Calu3 (cell line): ENCODE results near the gene OR4N5. TPM values are rescaled to one million over a fixed set of nuclear protein-coding genes. Genes with fewer than 3 reads are reported as not detected.

Source experiments
- BruUV-seq: library from RNA; stranded (reverse); fragments of 400-500 nt; replicated peaks from 2 replicates; lab custom pipeline; 2021; lab: Mats Ljungman, UMichigan
- CTCF ChIA-PET: fragments of 300-600 bp; sonication (Branson Sonifier 250); formaldehyde crosslinking; loops from one replicate; lab custom pipeline; 2022; ENCODE audit warnings: antibody characterized with exemption; lab: Charles Lee
- DNase-seq: peaks from one replicate; pipeline ENCODE4 v3.0.0; 2022
- H3K27ac Mint-ChIP-seq: one replicate; pipeline ENCODE4 v1.8.0; 2022; ENCODE audit warnings: mixed read lengths; ENCODE audit not compliant: unreplicated experiment
- H3K27me3 Mint-ChIP-seq: one replicate; pipeline ENCODE4 v1.8.0; 2022; ENCODE audit warnings: mixed read lengths; ENCODE audit not compliant: unreplicated experiment
- H3K36me3 Mint-ChIP-seq: one replicate; pipeline ENCODE4 v1.8.0; 2022; ENCODE audit warnings: mild to moderate bottlenecking, moderate library complexity, mixed read lengths; ENCODE audit not compliant: insufficient read depth, unreplicated experiment
- H3K4me1 Mint-ChIP-seq: one replicate; pipeline ENCODE4 v1.8.0; 2022; ENCODE audit warnings: mild to moderate bottlenecking, low read depth, mixed read lengths; ENCODE audit not compliant: unreplicated experiment
- H3K4me3 Mint-ChIP-seq: one replicate; pipeline ENCODE4 v1.8.0; 2022; ENCODE audit warnings: mild to moderate bottlenecking, low read depth, moderate library complexity, mixed read lengths; ENCODE audit not compliant: unreplicated experiment
- H3K9me3 Mint-ChIP-seq: one replicate; pipeline ENCODE4 v1.8.0; 2022; ENCODE audit warnings: low read depth, mixed read lengths; ENCODE audit not compliant: unreplicated experiment
- intact Hi-C: fragments of 100-400 bp; cut with micrococcal nuclease; formaldehyde crosslinking; loops from one replicate; pipeline ENCODE4 v1.10.0; 2022; ENCODE audit not compliant: unreplicated experiment
- total RNA-seq: library from RNA; stranded (reverse); gene quantifications from 2 replicates; pipeline ENCODE4 v1.2.3, GENCODE V29; 2022
- TF ChIP-seq, protein P1 (sequence below): fragments of 200-600 bp; IDR thresholded peaks from one replicate; pipeline ENCODE4 v1.8.0; 2022; ENCODE audit warnings: antibody characterized with exemption; ENCODE audit not compliant: unreplicated experiment

The OR4N5 gene
- total RNA-seq, 1 experiment from 2014 or later: not detected

DNA sequence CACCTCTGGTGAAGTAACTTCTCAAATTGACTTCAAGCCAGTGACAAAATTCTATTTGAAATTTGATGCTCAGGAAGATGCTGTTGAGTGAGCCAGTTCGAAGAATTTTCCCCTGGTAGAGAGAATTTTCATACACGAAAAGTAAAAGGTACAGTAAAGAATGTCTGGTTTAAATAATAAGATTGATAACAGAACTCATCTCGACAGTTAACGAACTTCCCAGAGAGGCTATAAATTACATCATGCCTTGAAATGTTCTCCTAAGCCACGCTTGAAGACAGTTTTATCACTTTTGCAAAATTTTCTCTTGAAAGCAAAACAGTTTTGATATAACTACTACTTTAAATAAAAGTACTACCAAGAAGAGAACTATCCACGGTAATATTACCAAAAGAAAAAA, 37.7 kb downstream of the OR4N5 start:
- Mint-ChIP-seq H3K4me1 (peaks cover 32% of the 10 kb centered on the region), H3K36me3 (no peaks in the 10 kb centered on the region), H3K27ac (no peak overlapping the region), H3K4me3 (no peak overlapping the region), H3K27me3 (no peaks in the 10 kb centered on the region), H3K9me3 (no peaks in the 10 kb centered on the region)
- no TSS peak for BruUV-seq
- intact Hi-C loops: no loop called here
- no peak for DNase-seq
- CTCF ChIA-PET: interaction anchor here (0.6 kb wide), 1 partner anchor 1195 kb away, joined by 3 read pairs; no protein-coding TSS in a partner anchor
- TF ChIP-seq, protein P1, sequence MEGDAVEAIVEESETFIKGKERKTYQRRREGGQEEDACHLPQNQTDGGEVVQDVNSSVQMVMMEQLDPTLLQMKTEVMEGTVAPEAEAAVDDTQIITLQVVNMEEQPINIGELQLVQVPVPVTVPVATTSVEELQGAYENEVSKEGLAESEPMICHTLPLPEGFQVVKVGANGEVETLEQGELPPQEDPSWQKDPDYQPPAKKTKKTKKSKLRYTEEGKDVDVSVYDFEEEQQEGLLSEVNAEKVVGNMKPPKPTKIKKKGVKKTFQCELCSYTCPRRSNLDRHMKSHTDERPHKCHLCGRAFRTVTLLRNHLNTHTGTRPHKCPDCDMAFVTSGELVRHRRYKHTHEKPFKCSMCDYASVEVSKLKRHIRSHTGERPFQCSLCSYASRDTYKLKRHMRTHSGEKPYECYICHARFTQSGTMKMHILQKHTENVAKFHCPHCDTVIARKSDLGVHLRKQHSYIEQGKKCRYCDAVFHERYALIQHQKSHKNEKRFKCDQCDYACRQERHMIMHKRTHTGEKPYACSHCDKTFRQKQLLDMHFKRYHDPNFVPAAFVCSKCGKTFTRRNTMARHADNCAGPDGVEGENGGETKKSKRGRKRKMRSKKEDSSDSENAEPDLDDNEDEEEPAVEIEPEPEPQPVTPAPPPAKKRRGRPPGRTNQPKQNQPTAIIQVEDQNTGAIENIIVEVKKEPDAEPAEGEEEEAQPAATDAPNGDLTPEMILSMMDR: no peak

DNA sequence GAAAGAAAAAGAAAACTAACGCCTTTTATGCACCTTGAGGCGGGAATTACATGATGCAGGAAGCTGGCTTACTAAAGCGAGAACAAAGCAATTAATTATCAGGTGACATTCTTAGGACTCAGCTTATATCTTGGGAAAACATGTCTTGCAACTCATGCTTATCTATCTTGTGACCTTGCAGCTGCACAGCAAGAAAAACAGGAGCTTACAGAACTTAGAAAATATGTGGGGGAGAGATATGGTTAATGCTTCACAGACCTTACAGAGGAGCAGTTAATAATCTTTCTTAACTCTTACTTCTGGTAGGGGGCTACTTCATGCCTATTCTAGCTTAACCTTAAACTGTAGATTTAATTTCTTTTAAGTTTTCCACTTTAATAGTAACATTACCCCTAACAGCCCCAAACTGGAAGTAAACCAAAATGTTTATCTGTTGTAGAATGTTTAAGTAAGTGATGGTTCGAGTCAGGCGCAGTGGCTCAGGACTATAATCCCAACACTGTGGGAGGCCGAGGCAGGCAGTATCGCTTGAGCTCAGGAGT, 38.9 kb downstream of the OR4N5 start:
- no peak overlapping the region for H3K4me3 Mint-ChIP-seq
- BruUV-seq: no TSS peak
- H3K9me3 Mint-ChIP-seq: no peaks in the 10 kb centered on the region
- peaks cover 32% of the 10 kb centered on the region for H3K4me1 Mint-ChIP-seq
- no peaks in the 10 kb centered on the region for H3K36me3 Mint-ChIP-seq
- H3K27me3 Mint-ChIP-seq: no peaks in the 10 kb centered on the region
- DNase-seq: no peak
- CTCF ChIA-PET: interaction anchor here (1.2 kb wide), 1 partner anchor 20 kb away, joined by 3 read pairs; no protein-coding TSS in a partner anchor
- TF ChIP-seq, protein P1: no peak
- intact Hi-C loops: no loop called here
- no peak overlapping the region for H3K27ac Mint-ChIP-seq

DNA sequence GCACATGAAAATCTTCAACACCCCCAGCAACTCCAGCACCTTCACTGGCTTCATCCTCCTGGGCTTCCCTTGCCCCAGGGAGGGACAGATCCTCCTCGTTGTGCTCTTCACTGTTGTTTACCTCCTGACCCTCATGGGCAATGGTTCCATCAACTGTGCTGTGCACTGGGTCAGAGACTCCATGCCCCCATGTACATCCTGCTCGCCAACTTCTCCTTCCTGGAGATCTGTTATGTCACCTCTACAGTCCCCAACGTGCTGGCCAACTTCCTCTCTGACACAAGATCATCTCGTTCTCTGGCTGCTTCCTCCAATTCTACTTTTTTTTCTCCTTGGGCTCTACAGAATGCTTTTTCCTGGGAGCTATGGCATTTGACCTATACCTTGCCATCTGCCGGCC, 40.6 kb downstream of the OR4N5 start:
- no peaks in the 10 kb centered on the region for H3K9me3 Mint-ChIP-seq
- peaks cover 32% of the 10 kb centered on the region for H3K4me1 Mint-ChIP-seq
- CTCF ChIA-PET: no interaction called here
- no peak for DNase-seq
- intact Hi-C loops: no loop called here
- H3K4me3 Mint-ChIP-seq: no peak overlapping the region
- no peaks in the 10 kb centered on the region for H3K27me3 Mint-ChIP-seq
- no TSS peak for BruUV-seq
- no peaks in the 10 kb centered on the region for H3K36me3 Mint-ChIP-seq
- TF ChIP-seq, protein P1: no peak
- H3K27ac Mint-ChIP-seq: no peak overlapping the region

DNA sequence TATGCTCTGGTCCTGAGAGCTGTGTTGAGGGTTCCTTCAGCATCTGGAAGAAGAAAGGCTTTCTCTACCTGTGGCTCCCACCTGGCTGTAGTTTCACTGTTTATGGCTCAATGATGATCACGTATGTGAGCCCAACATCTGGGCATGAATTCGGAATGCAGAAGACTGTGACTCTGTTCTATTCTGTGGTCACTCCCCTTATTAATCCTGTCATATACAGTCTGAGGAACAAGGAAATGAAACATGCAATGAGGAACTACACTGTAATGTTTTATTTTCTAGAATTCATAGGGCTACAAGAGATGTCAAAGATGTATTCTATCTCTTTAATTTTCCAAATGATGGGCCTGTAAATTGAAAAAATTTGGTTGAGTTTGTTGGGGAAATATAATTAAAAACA, 41.3 kb downstream of the OR4N5 start:
- H3K4me3 Mint-ChIP-seq: no peak overlapping the region
- no peaks in the 10 kb centered on the region for H3K36me3 Mint-ChIP-seq
- H3K27me3 Mint-ChIP-seq: no peaks in the 10 kb centered on the region
- intact Hi-C loops: no loop called here
- TF ChIP-seq, protein P1: no peak
- DNase-seq: no peak
- CTCF ChIA-PET: no interaction called here
- no TSS peak for BruUV-seq
- H3K27ac Mint-ChIP-seq: no peak overlapping the region
- H3K4me1 Mint-ChIP-seq: peaks cover 32% of the 10 kb centered on the region
- H3K9me3 Mint-ChIP-seq: no peaks in the 10 kb centered on the region
